Measurements from ENCODE around the gene ZYG11B.

DNA sequence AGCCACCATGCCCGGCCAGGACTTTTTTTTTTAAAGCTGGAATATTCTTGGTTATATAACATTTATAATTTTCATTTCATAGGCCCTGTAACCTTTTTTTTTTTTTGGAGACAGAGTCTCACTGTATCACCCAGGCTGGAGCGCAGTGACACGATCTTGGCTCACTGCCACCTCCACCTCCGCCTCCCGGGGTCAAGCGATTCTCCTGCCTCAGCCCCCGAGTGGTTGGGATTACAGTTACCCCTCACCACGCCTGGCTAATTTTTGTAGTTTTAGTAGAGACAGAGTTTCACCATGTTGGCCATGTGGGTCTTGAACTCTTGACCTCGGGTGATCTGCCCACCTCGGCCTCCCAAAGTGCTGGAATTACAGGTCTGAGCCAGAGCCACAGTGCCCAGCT is 12.6 kb downstream of the ZYG11B start:
- TF ChIP-seq EZH2 (IDR thresholded peaks at IDR 0.05) (no peak), POLR2AphosphoS5 (IDR thresholded peaks at IDR 0.05; ENCODE audit: borderline replicate concordance, low read depth, low read length) (no peak)

Data from SK-N-MC (cell line).